GM18502 (cell line): ENCODE results near the gene MIA.
"Not testable (repeated sequence)": the region's sequence is repeated elsewhere in the genome, so short reads cannot be mapped to it uniquely, and the experiment has no call there.

Experiments
- ATAC-seq: cut with Tn5 transposase; IDR thresholded peaks from one replicate; pipeline ENCODE4 v1.9.1; 2021; ENCODE audit warnings: mild to moderate bottlenecking; ENCODE audit not compliant: unreplicated experiment, poor library complexity

Gene MIA

GRCh38 chr19:40777937-40778705, 2.8 kb downstream of the MIA start, which contains the start of gene RAB4B:
Gene RAB4B, plus strand, starts transcription at chr19:40778247. Its CDS starts 129 bp downstream, at chr19:40778376.
- peak; percentile 61 for ATAC-seq

- ATAC-seq, result no peak
These were observed 3.5 kb downstream of the MIA start for GRCh38 chr19:40778706-40779284.

- ATAC-seq, result no peak
These were observed 5.3 kb downstream of the MIA start for GRCh38 chr19:40780582-40780981.

DNA sequence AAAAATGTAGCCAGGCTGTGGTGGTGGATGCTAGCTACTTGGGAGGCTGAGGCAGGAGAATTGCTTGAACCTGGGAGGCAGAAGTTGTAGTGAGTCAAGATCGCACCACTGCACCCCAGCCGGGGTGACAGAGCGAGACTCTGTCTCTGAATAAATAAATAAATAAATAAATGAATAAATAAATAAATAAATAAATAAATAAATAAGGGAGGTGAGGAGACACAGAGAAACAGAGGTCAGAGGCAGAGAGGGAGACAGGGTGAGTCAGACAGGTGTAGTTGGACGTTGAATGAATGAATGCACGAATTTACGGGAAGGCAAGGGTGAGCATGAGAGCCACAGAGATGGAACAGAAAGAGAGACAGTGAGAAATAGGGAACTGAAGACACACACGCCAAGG, 5.8 kb downstream of the MIA start:
- no peak for ATAC-seq

DNA sequence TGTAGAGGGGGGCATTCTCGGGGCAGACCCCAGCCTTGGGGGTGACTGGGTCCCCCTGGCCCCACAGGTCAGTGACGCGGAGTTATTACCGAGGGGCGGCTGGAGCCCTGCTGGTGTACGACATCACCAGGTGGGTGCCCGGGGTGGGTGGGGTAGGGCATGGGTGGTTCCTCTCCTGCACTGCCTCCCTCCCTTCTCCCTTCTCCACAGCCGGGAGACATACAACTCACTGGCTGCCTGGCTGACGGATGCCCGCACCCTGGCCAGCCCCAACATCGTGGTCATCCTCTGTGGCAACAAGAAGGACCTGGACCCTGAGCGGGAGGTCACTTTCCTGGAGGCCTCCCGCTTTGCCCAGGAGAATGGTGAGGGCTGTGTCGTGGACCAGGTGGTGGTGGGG, 8.4 kb downstream of the MIA start:
- no peak for ATAC-seq

GRCh38 chr19:40784146-40784545, 8.8 kb downstream of the MIA start:
- not testable (repeated sequence) for ATAC-seq

DNA sequence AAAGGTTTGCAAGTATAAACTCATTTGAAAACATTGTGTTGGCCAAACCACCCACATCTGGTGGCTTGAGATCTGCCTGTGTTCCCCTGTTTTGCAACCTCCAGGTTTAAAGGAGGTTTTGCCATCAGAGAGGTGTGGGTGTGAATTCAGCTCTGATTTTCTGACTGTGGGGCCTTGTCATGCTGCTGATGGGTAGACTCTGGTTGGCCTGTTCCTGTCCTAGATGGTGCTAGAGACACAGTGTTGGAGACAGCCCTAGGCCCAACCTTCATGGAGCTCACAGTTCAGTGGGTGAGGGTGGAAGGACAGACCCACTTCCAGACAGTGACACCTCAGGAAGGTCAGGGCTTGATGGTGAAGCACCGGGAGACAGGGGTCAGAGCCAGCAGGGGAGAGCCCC, 10.2 kb downstream of the MIA start:
- no peak for ATAC-seq

DNA sequence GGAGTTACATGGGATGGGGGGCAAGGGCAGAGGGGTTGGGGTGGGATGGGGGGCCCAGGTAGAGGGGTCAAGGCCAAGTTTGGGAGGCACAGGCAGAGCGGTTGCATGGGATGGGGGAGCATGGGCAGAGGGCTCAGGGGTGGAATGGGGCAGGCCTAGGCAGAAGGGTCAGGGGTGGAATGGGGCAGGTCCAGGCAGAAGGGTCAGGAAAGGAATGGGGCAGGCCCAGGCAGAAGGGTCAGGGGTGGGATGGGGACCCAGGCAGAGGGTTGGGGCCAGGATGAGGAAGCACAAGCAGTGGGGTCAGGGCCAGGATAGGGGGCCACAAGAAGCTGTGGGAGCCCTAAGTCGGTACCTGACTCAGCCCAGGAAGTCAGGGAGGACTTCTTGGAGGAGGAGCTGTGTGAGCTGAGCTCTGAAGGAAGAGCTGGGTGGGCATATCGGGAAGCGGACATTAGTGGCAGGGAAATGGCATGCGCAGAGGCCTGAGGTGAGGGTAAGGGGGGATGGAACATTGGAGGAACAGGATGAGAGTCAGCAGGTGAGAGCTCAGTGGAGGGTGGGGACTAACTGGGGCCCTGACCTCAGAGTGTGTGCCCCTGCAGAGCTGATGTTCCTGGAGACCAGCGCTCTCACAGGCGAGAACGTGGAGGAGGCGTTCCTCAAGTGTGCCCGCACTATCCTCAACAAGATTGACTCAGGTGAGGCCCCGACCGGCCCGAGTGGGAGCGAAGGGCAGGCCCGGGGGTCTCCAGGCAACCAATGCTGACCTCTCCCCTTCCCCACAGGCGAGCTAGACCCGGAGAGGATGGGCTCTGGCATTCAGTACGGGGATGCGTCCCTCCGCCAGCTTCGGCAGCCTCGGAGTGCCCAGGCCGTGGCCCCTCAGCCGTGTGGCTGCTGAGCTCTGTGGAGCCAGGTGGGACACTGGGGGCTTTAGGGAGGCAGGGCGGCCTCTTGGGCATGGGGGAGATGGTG, 11.0 kb downstream of the MIA start:
- no peak for ATAC-seq

DNA sequence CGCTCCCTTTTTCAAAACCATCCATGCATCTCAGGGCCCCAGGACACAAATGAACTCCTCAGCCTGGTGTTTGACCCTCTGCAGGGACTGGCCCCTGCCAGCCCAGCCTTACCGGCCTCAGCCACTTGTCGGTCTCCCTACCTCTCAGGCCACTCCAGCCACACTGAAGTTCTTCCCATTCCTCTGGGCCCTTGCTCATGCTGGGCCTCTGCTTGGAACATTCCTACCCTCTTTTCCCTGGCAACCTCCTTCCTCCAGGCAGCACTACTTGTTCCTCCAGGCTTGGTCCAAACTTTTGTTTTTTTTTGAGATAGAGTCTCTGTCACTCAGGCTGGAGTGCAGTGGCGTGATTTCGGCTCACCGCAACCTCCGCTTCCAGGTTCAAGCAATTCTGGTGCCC, 16.0 kb downstream of the MIA start:
- ATAC-seq, result no peak

DNA sequence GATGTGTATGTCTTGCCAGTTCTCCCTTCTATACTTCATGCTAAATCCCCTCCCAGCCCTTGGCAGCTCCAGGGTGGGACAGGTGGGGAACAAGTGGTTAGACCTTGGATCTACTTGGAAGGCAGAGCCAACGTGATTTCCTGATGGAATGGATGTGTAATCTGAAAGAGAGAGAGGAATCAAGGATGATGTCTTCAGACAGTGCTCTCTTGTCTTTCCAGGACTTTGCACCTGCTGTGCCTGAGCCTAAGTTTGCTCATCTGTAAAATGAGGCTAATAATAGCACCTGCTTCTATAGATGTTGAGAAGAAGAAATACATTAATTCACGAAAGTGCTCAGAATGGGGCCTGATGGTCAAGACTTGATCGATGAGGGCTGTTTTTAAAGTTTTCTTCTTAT, 16.7 kb downstream of the MIA start:
- ATAC-seq, result no peak

- no peak for ATAC-seq
These were observed 22.0 kb downstream of the MIA start for GRCh38 chr19:40797166-40797962.

DNA sequence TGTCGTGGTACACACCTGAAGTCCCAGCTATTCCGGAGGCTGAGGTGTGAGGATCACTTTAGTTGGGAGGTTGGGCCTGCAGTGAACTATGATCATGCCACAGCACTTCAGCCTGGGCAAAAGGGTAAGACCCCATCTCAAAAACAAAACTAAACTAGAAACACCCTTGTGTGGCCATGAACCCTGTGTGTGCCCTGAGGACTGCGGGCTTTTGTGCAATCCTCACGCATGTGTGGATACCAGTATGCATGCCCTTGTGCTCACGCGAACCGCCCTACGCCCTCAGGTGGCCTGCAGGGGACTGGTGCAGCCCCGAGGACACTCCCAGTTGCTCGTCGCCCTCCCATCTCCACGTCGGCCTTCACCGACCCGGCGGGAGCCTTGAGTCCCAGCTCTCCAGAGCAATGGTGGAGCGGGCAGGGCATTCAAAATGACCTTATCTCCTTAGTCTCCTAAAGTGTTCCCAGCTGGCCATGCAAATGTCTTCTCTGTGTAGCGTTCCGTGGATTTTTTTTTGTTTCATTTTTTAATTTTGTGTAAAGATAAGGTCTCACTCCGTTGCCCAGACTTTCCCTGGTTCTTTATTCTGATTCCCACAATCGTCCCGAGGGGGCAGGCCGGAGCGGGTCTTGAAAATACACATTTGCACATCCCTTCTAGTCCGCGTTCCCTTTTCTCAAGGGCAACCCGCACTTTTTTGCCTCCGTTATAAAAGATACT, 22.8 kb downstream of the MIA start:
- peak; percentile 27 for ATAC-seq

- peak; percentile 81 for ATAC-seq
These were observed 23.6 kb downstream of the MIA start, which contains the start of gene EGLN2 for GRCh38 chr19:40798683-40799557. Gene EGLN2, plus strand, starts transcription at chr19:40799191. Its CDS starts 1,382 bp downstream, at chr19:40800573.

- no peak for ATAC-seq
These were observed 24.4 kb downstream of the MIA start for GRCh38 chr19:40799558-40800338.

- ATAC-seq, result no peak
These were observed 25.1 kb downstream of the MIA start for GRCh38 chr19:40800339-40800996.

- no peak for ATAC-seq
These were observed 25.7 kb downstream of the MIA start for GRCh38 chr19:40800997-40801377.
